ENCODE measurements around the gene PDF.

- TF ChIP-seq CTCF (IDR thresholded peaks at IDR 0.05) (no peak), ZFX (IDR thresholded peaks at IDR 0.05; ENCODE audit: borderline replicate concordance) (no peak)
These were observed 11.5 kb downstream of the PDF start for GRCh38 chr16:69318911-69319289.
